ENCODE results near the gene KRT74.

KRT74 gene

DNA sequence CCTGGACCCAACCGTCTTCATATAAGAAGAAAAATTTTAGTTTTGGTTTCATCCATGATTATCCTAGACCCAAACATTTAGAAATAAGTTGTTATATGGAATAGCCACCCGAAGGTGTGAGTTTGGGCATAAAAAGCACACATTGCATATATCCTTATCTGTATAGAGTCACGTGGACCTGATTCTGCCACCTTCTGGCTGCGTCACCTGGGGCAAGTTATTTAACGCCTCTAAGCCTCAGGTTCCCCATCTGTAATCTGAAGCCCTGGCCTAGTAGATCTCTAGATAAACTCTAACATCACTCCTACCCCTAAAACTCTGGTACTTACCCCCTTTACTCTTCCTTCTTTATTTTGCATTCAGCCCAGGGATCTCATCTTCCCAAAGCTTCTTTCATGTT lies 39.2 kb downstream of the KRT74 start:
- Histone ChIP-seq H3K9me3 (ENCODE audit: severe bottlenecking) (no peaks in the 10 kb centered on the region), H3K27me3 (ENCODE audit: insufficient read depth, low read depth, severe bottlenecking) (peaks cover 94% of the 10 kb centered on the region), H3K36me3 (no peaks in the 10 kb centered on the region), H3K27ac (no peak overlapping the region), H3K4me3 (ENCODE audit: low read depth, low read length) (no peak overlapping the region)
- TF ChIP-seq CTCF (IDR thresholded peaks at IDR 0.05; ENCODE audit: low read depth, low read length) = no peak
- no peak for DNase-seq

GRCh38 chr12:52533686-52534470 lies 39.8 kb downstream of the KRT74 start:
- H3K4me3 ChIP-seq (ENCODE audit: low read depth, low read length) = no peak overlapping the region
- no peaks in the 10 kb centered on the region for H3K9me3 ChIP-seq (ENCODE audit: severe bottlenecking)
- no peak for DNase-seq
- no peaks in the 10 kb centered on the region for H3K36me3 ChIP-seq
- peaks cover 94% of the 10 kb centered on the region for H3K27me3 ChIP-seq (ENCODE audit: insufficient read depth, low read depth, severe bottlenecking)
- TF ChIP-seq CTCF (IDR thresholded peaks at IDR 0.05; ENCODE audit: low read depth, low read length) = no peak
- H3K27ac ChIP-seq = no peak overlapping the region

DNA sequence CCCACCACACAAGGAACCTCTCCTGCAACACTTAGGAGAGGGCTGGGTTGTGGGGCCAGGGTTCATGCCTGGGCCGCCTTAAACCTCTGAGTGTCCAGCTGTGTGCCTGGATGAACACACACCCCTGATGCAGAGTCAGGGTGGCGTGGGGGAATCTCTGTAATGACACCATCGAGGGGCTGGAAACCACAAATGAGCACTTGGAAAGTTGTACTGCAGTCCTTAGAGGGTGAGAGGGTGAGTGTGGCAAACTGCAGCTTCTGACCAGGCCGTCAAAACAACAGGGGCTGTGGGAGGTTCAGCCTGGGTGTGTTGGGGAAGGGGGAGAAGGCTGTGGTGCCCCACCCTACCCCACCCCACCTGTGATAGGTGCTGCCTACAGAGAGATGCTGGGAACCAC lies 41.0 kb downstream of the KRT74 start:
- no peaks in the 10 kb centered on the region for H3K9me3 ChIP-seq (ENCODE audit: severe bottlenecking)
- TF ChIP-seq CTCF (IDR thresholded peaks at IDR 0.05; ENCODE audit: low read depth, low read length) = no peak
- DNase-seq = no peak
- H3K27me3 ChIP-seq (ENCODE audit: insufficient read depth, low read depth, severe bottlenecking) = peaks cover 94% of the 10 kb centered on the region
- no peaks in the 10 kb centered on the region for H3K36me3 ChIP-seq
- H3K27ac ChIP-seq = no peak overlapping the region
- no peak overlapping the region for H3K4me3 ChIP-seq (ENCODE audit: low read depth, low read length)

- Histone ChIP-seq H3K27me3 (ENCODE audit: insufficient read depth, low read depth, severe bottlenecking) (peaks cover 93% of the 10 kb centered on the region), H3K27ac (no peak overlapping the region), H3K4me3 (ENCODE audit: low read depth, low read length) (no peak overlapping the region), H3K36me3 (no peaks in the 10 kb centered on the region), H3K9me3 (ENCODE audit: severe bottlenecking) (no peaks in the 10 kb centered on the region)
- DNase-seq = no peak
- TF ChIP-seq CTCF (IDR thresholded peaks at IDR 0.05; ENCODE audit: low read depth, low read length) = no peak
Measured at GRCh38 chr12:52531566-52532300, 41.9 kb downstream of the KRT74 start.

DNA sequence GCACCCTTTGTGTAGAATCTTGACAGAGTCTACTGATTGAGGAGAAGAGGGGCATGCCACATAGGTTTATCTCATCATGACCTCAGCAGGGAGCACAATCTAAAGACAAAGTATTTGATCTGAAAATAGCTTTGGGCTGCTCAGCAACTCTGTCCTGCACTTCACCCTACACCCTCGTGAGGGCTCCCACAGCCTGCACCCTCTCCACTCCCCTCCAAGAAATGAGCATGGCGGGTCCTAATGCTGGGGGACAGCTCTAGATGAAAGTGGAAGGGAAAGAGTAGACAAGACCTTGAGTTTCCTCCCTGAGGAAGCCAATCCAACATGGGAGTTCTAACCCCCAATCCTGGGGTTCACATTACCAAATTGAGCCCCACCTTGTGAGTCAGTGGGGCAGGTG lies 42.7 kb downstream of the KRT74 start:
- Histone ChIP-seq H3K27me3 (ENCODE audit: insufficient read depth, low read depth, severe bottlenecking) (peaks cover 94% of the 10 kb centered on the region), H3K9me3 (ENCODE audit: severe bottlenecking) (no peaks in the 10 kb centered on the region), H3K4me3 (ENCODE audit: low read depth, low read length) (no peak overlapping the region), H3K27ac (no peak overlapping the region), H3K36me3 (no peaks in the 10 kb centered on the region)
- no peak for TF ChIP-seq CTCF (IDR thresholded peaks at IDR 0.05; ENCODE audit: low read depth, low read length)
- no peak for DNase-seq

All from WERI-Rb-1 (cell line).